Uterus (tissue), 4 donors: ENCODE data around the gene THSD7B. TPM values are rescaled to one million over a fixed set of nuclear protein-coding genes. Genes with fewer than 3 reads are reported as not detected.

Experiments
- DNase-seq, 2 donors: peaks; one replicate each; pipeline ENCODE4 v3.0.0-alpha.2; 2019 to 2020
- H3K27ac ChIP-seq, 2 donors: fragments of 200-600 bp; sonication (generic); 1 replicate in 1 of 2; 2 replicates in 1 of 2; pipeline ENCODE4 v1.5.1; 2016 to 2018
- H3K27me3 ChIP-seq, 2 donors: fragments of 200-600 bp; sonication (generic); one replicate each; pipeline ENCODE4 v1.5.1; 2018 to 2019; ENCODE audit warnings: control low read depth in 1 of 2
- H3K36me3 ChIP-seq, 2 donors: fragments of 200-600 bp; sonication (generic); one replicate each; pipeline ENCODE4 v1.5.1; 2019; ENCODE audit warnings: control low read depth in 1 of 2
- H3K4me1 ChIP-seq, 2 donors: fragments of 200-600 bp; sonication (generic); one replicate each; pipeline ENCODE4 v1.5.1; 2018 to 2019; ENCODE audit warnings: control low read depth in 1 of 2
- H3K4me3 ChIP-seq, 2 donors: fragments of 200-600 bp; sonication (generic); 1 replicate in 1 of 2; 2 replicates in 1 of 2; pipeline ENCODE4 v1.5.1; 2018 to 2019; ENCODE audit warnings: mild to moderate bottlenecking in 1 of 2
- H3K9me3 ChIP-seq, 2 donors: fragments of 200-600 bp; sonication (generic); one replicate each; pipeline ENCODE4 v1.5.1; 2019; ENCODE audit warnings: control low read depth in 1 of 2
- CTCF ChIP-seq, 4 experiments: fragments of 200-600 bp in 2 of 4; fragments of 450-650 bp in 2 of 4; sonication (generic) in 2 of 4; IDR thresholded peaks; one replicate each; pipeline ENCODE4 v1.5.1; 2016 to 2019; ENCODE audit warnings: antibody characterized with exemption in 4 of 4, mild to moderate bottlenecking in 2 of 4, moderate library complexity in 1 of 4
- POLR2A ChIP-seq, 2 donors: fragments of 450-650 bp; IDR thresholded peaks; one replicate each; pipeline ENCODE4 v1.6.1; 2016; ENCODE audit warnings: antibody characterized with exemption in 2 of 2, mild to moderate bottlenecking in 1 of 2, moderate library complexity in 1 of 2
- intact Hi-C: fragments of 100-400 bp; cut with DNase I; formaldehyde crosslinking; loops from one replicate; pipeline ENCODE4 v1.15.1; 2023; ENCODE audit warnings: low total_unique reads
- total RNA-seq, 4 donors: library from RNA; depleted of rRNA in 3 of 4; stranded (reverse); fragments of >200 nt in 3 of 4; gene quantifications; one replicate each; pipeline versions ENCODE4 v1.1.0 to v1.2.4, GENCODE V29; 2014 to 2023
- donor health status: DM: yes; HTN: yes; CAD: no.

The THSD7B gene
- total RNA-seq, 4 donors from 2014 or later: 0.26 to 9.6 (median 0.67) TPM; not detected in 1

DNA sequence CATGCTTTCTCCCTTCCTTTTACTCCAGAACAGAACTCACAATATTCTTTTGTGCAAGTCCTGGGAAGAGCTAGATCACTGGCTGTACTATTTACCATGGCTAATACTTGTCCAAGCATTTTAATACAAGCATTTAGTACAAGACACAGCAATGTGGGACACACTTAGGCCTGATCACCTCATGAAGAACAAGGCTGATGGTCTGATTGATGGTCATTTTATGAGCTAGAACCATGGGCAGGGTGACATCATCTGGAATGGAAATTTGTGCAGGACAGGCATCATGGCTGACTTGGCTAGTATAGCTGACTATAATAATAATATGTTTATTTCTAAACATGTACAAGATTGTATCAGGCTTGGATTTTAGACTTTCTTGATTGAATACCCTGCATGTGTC lies 824.8 kb downstream of the THSD7B start:
- H3K9me3 ChIP-seq: no peaks in the 10 kb centered on the region
- no peak overlapping the region for H3K4me3 ChIP-seq
- intact Hi-C loops: no loop called here
- H3K36me3 ChIP-seq: no peaks in the 10 kb centered on the region
- H3K27me3 ChIP-seq: no peaks in the 10 kb centered on the region
- H3K4me1 ChIP-seq: no peaks in the 10 kb centered on the region
- DNase-seq: no peak
- TF ChIP-seq POLR2A (IDR thresholded peaks at IDR 0.05) (no peak), CTCF (IDR thresholded peaks at IDR 0.05) (no peak)
- H3K27ac ChIP-seq: no peak overlapping the region

GRCh38 chr2:137607722-137608318 lies 842.5 kb downstream of the THSD7B start:
- H3K9me3 ChIP-seq: no peaks in the 10 kb centered on the region
- H3K36me3 ChIP-seq: no peaks in the 10 kb centered on the region
- DNase-seq: no peak
- no peak overlapping the region for H3K4me3 ChIP-seq
- H3K27me3 ChIP-seq: no peaks in the 10 kb centered on the region
- no peak overlapping the region for H3K27ac ChIP-seq
- intact Hi-C loops: no loop called here
- no peaks in the 10 kb centered on the region for H3K4me1 ChIP-seq
- TF ChIP-seq CTCF (IDR thresholded peaks at IDR 0.05) (no peak), POLR2A (IDR thresholded peaks at IDR 0.05) (no peak)

DNA sequence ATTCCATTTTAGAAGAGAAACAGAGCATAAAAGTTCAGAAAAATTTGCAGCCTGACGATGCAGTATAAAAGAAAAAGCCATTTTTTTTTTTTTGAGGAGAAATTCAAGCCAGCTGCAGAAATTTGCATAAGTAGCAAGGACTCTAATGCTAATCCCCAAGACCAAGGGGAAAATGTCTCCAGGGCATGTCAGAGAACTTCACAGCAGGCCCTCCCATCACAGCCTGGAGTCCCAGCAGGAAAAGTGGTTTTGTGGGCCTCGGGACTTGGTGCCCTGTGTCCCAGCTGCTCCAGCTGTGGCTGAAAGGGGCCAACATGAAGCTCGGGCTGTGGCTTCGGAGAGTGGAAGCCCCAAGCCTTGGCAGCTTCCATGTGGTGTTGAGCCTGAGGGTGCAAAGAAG lies 873.6 kb downstream of the THSD7B start:
- DNase-seq: no peak
- Histone ChIP-seq H3K4me3 (no peak overlapping the region), H3K4me1 (no peaks in the 10 kb centered on the region), H3K27me3 (no peaks in the 10 kb centered on the region), H3K36me3 (no peaks in the 10 kb centered on the region), H3K27ac (no peak overlapping the region), H3K9me3 (no peaks in the 10 kb centered on the region)
- TF ChIP-seq POLR2A (IDR thresholded peaks at IDR 0.05): no peak
- no peak for TF ChIP-seq CTCF (IDR thresholded peaks at IDR 0.05)
- intact Hi-C loops: no loop called here

- TF ChIP-seq CTCF (IDR thresholded peaks at IDR 0.05) (no peak), POLR2A (IDR thresholded peaks at IDR 0.05) (no peak)
- no peaks in the 10 kb centered on the region for H3K9me3 ChIP-seq
- no peaks in the 10 kb centered on the region for H3K27me3 ChIP-seq
- H3K4me1 ChIP-seq: no peaks in the 10 kb centered on the region
- H3K4me3 ChIP-seq: no peak overlapping the region
- H3K27ac ChIP-seq: no peak overlapping the region
- no peak for DNase-seq
- intact Hi-C loops: no loop called here
- H3K36me3 ChIP-seq: no peaks in the 10 kb centered on the region
Measured at GRCh38 chr2:137644731-137645130, 879.4 kb downstream of the THSD7B start.

DNA sequence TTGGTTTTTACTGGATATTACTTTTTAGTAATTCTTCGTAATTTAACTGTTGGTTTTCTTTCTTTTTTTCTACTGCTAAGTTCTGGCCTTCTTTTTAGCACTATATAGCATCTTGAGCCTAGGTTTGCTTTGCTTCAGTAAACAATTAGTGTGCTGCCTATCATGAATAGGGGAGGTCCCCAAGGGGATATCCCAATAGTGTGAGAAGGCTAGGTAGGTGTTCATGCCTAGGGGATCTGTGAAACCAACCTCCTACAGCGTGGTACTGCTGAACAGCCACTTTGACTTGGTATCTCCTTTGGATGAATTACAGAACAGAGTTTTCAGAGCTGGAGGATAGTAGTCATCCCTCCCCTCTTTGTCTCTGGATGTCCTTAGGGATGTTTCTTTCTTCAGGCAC lies 888.7 kb downstream of the THSD7B start:
- no peaks in the 10 kb centered on the region for H3K9me3 ChIP-seq
- no peak for TF ChIP-seq CTCF (IDR thresholded peaks at IDR 0.05)
- no peak for TF ChIP-seq POLR2A (IDR thresholded peaks at IDR 0.05)
- H3K4me3 ChIP-seq: no peak overlapping the region
- H3K4me1 ChIP-seq: no peaks in the 10 kb centered on the region
- H3K27ac ChIP-seq: no peak overlapping the region
- no peaks in the 10 kb centered on the region for H3K36me3 ChIP-seq
- intact Hi-C loops: no loop called here
- no peaks in the 10 kb centered on the region for H3K27me3 ChIP-seq
- no peak for DNase-seq
